SU-DHL-6 (cell line): Measurements from ENCODE around the gene PDE4D.

Experiments used
- CTCF ChIP-seq: fragments of 200-600 bp; sonication (generic); IDR thresholded peaks from one replicate; pipeline ENCODE4 v1.5.1; 2017; ENCODE audit warnings: antibody characterized with exemption, mild to moderate bottlenecking, low read length, moderate library complexity; ENCODE audit not compliant: insufficient read depth, poor library complexity, severe bottlenecking
- EZH2phosphoT487 ChIP-seq: fragments of 200-600 bp; sonication (generic), shearing (Covaris generic); conservative IDR thresholded peaks from 2 replicates; pipeline ENCODE4 v1.6.1; 2018; ENCODE audit warnings: mild to moderate bottlenecking, antibody characterized with exemption, low read length, moderate library complexity, mixed read lengths

GRCh38 chr5:59341155-59341554 lies 552.4 kb downstream of the PDE4D start:
- TF ChIP-seq CTCF (no peak), EZH2phosphoT487 (no peak)
